ENCODE data around the gene TMEM174. TPM values are rescaled to one million over a fixed set of nuclear protein-coding genes. Genes with fewer than 3 reads are reported as not detected.
A peak's percentile ranks its signal among the peaks of the same experiment; 100 is the strongest.

Gene TMEM174
- total RNA-seq, 1 donor from 2014 or later = not detected

DNA sequence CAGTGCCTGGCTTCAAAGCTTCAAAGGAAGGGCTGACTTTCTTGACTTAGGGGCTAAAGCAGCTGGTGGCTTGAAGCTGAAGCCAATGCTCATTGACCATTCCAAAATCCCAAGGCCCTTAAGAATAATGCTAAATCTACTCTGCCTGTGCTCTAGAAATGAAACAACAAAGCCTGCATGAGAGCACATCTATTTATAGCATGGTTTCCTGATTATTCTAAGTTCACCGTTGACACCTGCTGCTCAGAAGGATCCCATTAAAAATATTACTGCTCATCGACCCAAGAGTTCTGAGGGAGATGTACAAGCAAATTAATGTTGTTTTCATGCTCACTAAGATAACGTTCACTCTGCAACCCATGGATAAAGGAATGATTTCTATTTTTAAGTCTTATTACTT is 6.7 kb downstream of the TMEM174 start:
- H3K9me3 Mint-ChIP-seq (ENCODE audit: unreplicated experiment) = peaks cover 4% of the 10 kb centered on the region
- TF ChIP-seq EZH2 (IDR thresholded peaks at IDR 0.05; ENCODE audit: insufficient read depth, low read length) (no peak), CTCF (IDR thresholded peaks at IDR 0.05; ENCODE audit: insufficient read depth, low read depth, low read length) (no peak)
- Histone ChIP-seq H3K9ac (ENCODE audit: low read length) (no peak overlapping the region), H3K4me1 (ENCODE audit: insufficient read depth, low read length) (peaks cover 6% of the 10 kb centered on the region), H3K79me2 (ENCODE audit: insufficient read depth, low read length) (no peaks in the 10 kb centered on the region), H3K4me3 (ENCODE audit: insufficient read depth, low read depth, low read length) (no peak overlapping the region), H3K9me3 (ENCODE audit: insufficient read depth, low read depth, low read length) (peaks cover 4% of the 10 kb centered on the region), H3K27ac (ENCODE audit: low read depth, low read length) (no peak overlapping the region), H2AFZ (ENCODE audit: low read depth, low read length) (no peak overlapping the region), H3K4me2 (ENCODE audit: low read length) (no peak overlapping the region), H3K36me3 (ENCODE audit: insufficient read depth, low read length) (no peaks in the 10 kb centered on the region), H3K27me3 (ENCODE audit: insufficient read depth, low read length) (no peaks in the 10 kb centered on the region), H4K20me1 (ENCODE audit: insufficient read depth, low read length) (no peaks in the 10 kb centered on the region)
- no peak overlapping the region for H3K27ac Mint-ChIP-seq (ENCODE audit: unreplicated experiment)
- H3K4me1 Mint-ChIP-seq (ENCODE audit: low read depth, unreplicated experiment) = peaks cover 5% of the 10 kb centered on the region
- no peak overlapping the region for H3K4me3 Mint-ChIP-seq (ENCODE audit: unreplicated experiment)
- peaks cover 2% of the 10 kb centered on the region for H3K36me3 Mint-ChIP-seq (ENCODE audit: low read depth, unreplicated experiment)
- peaks cover 25% of the 10 kb centered on the region for H3K27me3 Mint-ChIP-seq (ENCODE audit: low read depth, unreplicated experiment)
- FAIRE-seq = no peak
- no peak for DNase-seq (ENCODE audit: low read depth)

GRCh38 chr5:73180566-73180965 is 7.6 kb downstream of the TMEM174 start:
- peak; percentile 72 for DNase-seq (ENCODE audit: low read depth)
- peaks cover 4% of the 10 kb centered on the region for H3K9me3 ChIP-seq (ENCODE audit: insufficient read depth, low read depth, low read length)
- no peaks in the 10 kb centered on the region for H4K20me1 ChIP-seq (ENCODE audit: insufficient read depth, low read length)
- Mint-ChIP-seq H3K27me3 (ENCODE audit: low read depth, unreplicated experiment) (peaks cover 24% of the 10 kb centered on the region), H3K4me3 (ENCODE audit: unreplicated experiment) (no peak overlapping the region), H3K27ac (ENCODE audit: unreplicated experiment) (no peak overlapping the region), H3K36me3 (ENCODE audit: low read depth, unreplicated experiment) (peaks cover 2% of the 10 kb centered on the region), H3K9me3 (ENCODE audit: unreplicated experiment) (peaks cover 7% of the 10 kb centered on the region), H3K4me1 (ENCODE audit: low read depth, unreplicated experiment) (peaks cover 5% of the 10 kb centered on the region)
- no peaks in the 10 kb centered on the region for H3K79me2 ChIP-seq (ENCODE audit: insufficient read depth, low read length)
- H3K27ac ChIP-seq (ENCODE audit: low read depth, low read length) = no peak overlapping the region
- peak overlapping the region; percentile 26 for H3K4me2 ChIP-seq (ENCODE audit: low read length)
- FAIRE-seq = no peak
- no peaks in the 10 kb centered on the region for H3K36me3 ChIP-seq (ENCODE audit: insufficient read depth, low read length)
- H3K4me3 ChIP-seq (ENCODE audit: insufficient read depth, low read depth, low read length) = no peak overlapping the region
- H3K4me1 ChIP-seq (ENCODE audit: insufficient read depth, low read length) = peaks cover 6% of the 10 kb centered on the region
- no peak for TF ChIP-seq CTCF (IDR thresholded peaks at IDR 0.05; ENCODE audit: insufficient read depth, low read depth, low read length)
- no peak overlapping the region for H2AFZ ChIP-seq (ENCODE audit: low read depth, low read length)
- H3K9ac ChIP-seq (ENCODE audit: low read length) = no peak overlapping the region
- H3K27me3 ChIP-seq (ENCODE audit: insufficient read depth, low read length) = no peaks in the 10 kb centered on the region

DNA sequence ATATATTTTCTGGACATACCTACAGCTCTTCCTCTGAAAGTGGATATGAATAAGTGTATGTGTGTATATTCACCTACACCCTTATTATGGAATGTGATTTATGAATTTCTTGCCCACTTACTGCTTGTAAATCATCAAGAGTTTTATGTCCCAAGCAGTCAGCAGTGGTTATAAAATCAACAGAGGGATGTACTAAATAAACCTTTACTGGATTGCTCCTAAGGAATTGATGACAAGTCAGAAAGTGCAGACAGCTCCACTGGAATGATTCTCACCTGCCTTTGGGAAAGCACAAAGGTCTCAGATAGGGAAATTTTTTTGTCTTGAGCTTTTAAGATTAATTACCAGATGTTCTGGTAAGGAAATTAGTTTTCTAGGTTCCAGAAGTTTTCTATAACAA is 9.3 kb downstream of the TMEM174 start:
- Histone ChIP-seq H3K4me3 (ENCODE audit: insufficient read depth, low read depth, low read length) (no peak overlapping the region), H3K27me3 (ENCODE audit: insufficient read depth, low read length) (no peaks in the 10 kb centered on the region), H3K9me3 (ENCODE audit: insufficient read depth, low read depth, low read length) (peaks cover 4% of the 10 kb centered on the region), H3K36me3 (ENCODE audit: insufficient read depth, low read length) (no peaks in the 10 kb centered on the region), H3K4me1 (ENCODE audit: insufficient read depth, low read length) (peaks cover 6% of the 10 kb centered on the region), H3K27ac (ENCODE audit: low read depth, low read length) (no peak overlapping the region), H3K9ac (ENCODE audit: low read length) (no peak overlapping the region), H3K79me2 (ENCODE audit: insufficient read depth, low read length) (no peaks in the 10 kb centered on the region), H2AFZ (ENCODE audit: low read depth, low read length) (no peak overlapping the region), H3K4me2 (ENCODE audit: low read length) (no peak overlapping the region), H4K20me1 (ENCODE audit: insufficient read depth, low read length) (no peaks in the 10 kb centered on the region)
- H3K27ac Mint-ChIP-seq (ENCODE audit: unreplicated experiment) = no peak overlapping the region
- no peak overlapping the region for H3K4me3 Mint-ChIP-seq (ENCODE audit: unreplicated experiment)
- H3K27me3 Mint-ChIP-seq (ENCODE audit: low read depth, unreplicated experiment) = peaks cover 12% of the 10 kb centered on the region
- peaks cover 2% of the 10 kb centered on the region for H3K36me3 Mint-ChIP-seq (ENCODE audit: low read depth, unreplicated experiment)
- H3K9me3 Mint-ChIP-seq (ENCODE audit: unreplicated experiment) = peaks cover 7% of the 10 kb centered on the region
- no peak for FAIRE-seq
- TF ChIP-seq CTCF (IDR thresholded peaks at IDR 0.05; ENCODE audit: insufficient read depth, low read depth, low read length) = no peak
- no peak for TF ChIP-seq EZH2 (IDR thresholded peaks at IDR 0.05; ENCODE audit: insufficient read depth, low read length)
- no peak for DNase-seq (ENCODE audit: low read depth)
- peaks cover 5% of the 10 kb centered on the region for H3K4me1 Mint-ChIP-seq (ENCODE audit: low read depth, unreplicated experiment)

All from astrocyte (in vitro differentiated cells and primary cell).